ENCODE data around the gene VRTN.
A peak's percentile ranks its signal among the peaks of the same experiment; 100 is the strongest.

The VRTN gene

GRCh38 chr14:74333909-74334308, 14.4 kb upstream of the VRTN start:
- Histone ChIP-seq H3K27ac (ENCODE audit: low read depth, low read length) (no peak overlapping the region), H3K79me2 (ENCODE audit: control insufficient read depth, insufficient read depth, low read length) (no peaks in the 10 kb centered on the region), H4K8ac (ENCODE audit: low read depth, low read length) (no peak overlapping the region), H3K9ac (ENCODE audit: low read length) (no peak overlapping the region), H3K36me3 (ENCODE audit: control insufficient read depth, insufficient read depth, low read length) (no peaks in the 10 kb centered on the region), H3K23ac (ENCODE audit: low read length) (no peak overlapping the region), H3K4ac (ENCODE audit: low read depth, low read length) (no peak overlapping the region), H3K79me1 (ENCODE audit: low read length) (no peaks in the 10 kb centered on the region), H2BK15ac (replicated peaks; ENCODE audit: low read depth) (no peak overlapping the region), H3K4me1 (ENCODE audit: control insufficient read depth, low read depth, low read length) (peaks cover 3% of the 10 kb centered on the region), H3K18ac (ENCODE audit: low read length) (no peak overlapping the region), H2AK5ac (ENCODE audit: low read length) (peak overlapping the region; percentile 48), H3K56ac (ENCODE audit: low read length) (no peak overlapping the region), H3K4me3 (ENCODE audit: low read length) (no peak overlapping the region), H3K4me2 (ENCODE audit: low read length) (no peak overlapping the region), H4K5ac (ENCODE audit: low read length) (no peak overlapping the region), H3K27me3 (ENCODE audit: insufficient read depth, low read length, poor library complexity) (no peaks in the 10 kb centered on the region), H2BK120ac (ENCODE audit: low read depth, low read length) (no peak overlapping the region), H2BK5ac (ENCODE audit: low read length) (no peak overlapping the region)
- peak; percentile 39 for DNase-seq
- WGBS (ENCODE audit: extremely low coverage, insufficient coverage, low lambda C conversion rate), result no CpG with 5 or more reads among the region's 4 CpGs

- H3K56ac ChIP-seq (ENCODE audit: low read length), result peak overlapping the region; percentile 73
- H3K79me2 ChIP-seq (ENCODE audit: control insufficient read depth, insufficient read depth, low read length), result peaks cover 31% of the 10 kb centered on the region
- H3K9ac ChIP-seq (ENCODE audit: low read length), result peak overlapping the region; percentile 51
- no peaks in the 10 kb centered on the region for H3K27me3 ChIP-seq (ENCODE audit: insufficient read depth, low read length, poor library complexity)
- peak overlapping the region; percentile 55 for H3K27ac ChIP-seq (ENCODE audit: low read depth, low read length)
- no peak overlapping the region for H3K4me2 ChIP-seq (ENCODE audit: low read length)
- H4K8ac ChIP-seq (ENCODE audit: low read depth, low read length), result no peak overlapping the region
- no peak overlapping the region for H4K5ac ChIP-seq (ENCODE audit: low read length)
- no peak overlapping the region for H3K4me3 ChIP-seq (ENCODE audit: low read length)
- H3K36me3 ChIP-seq (ENCODE audit: control insufficient read depth, insufficient read depth, low read length), result no peaks in the 10 kb centered on the region
- H3K18ac ChIP-seq (ENCODE audit: low read length), result peak overlapping the region; percentile 89
- H3K4ac ChIP-seq (ENCODE audit: low read depth, low read length), result no peak overlapping the region
- no CpG with 5 or more reads among the region's 2 CpGs for WGBS (ENCODE audit: extremely low coverage, insufficient coverage, low lambda C conversion rate)
- no peak overlapping the region for H3K23ac ChIP-seq (ENCODE audit: low read length)
- no peak overlapping the region for H2BK15ac ChIP-seq (replicated peaks; ENCODE audit: low read depth)
- H3K4me1 ChIP-seq (ENCODE audit: control insufficient read depth, low read depth, low read length), result peaks cover 8% of the 10 kb centered on the region
- DNase-seq, result peak; percentile 57
- no peak overlapping the region for H2BK120ac ChIP-seq (ENCODE audit: low read depth, low read length)
- H2BK5ac ChIP-seq (ENCODE audit: low read length), result peak overlapping the region; percentile 43
- no peaks in the 10 kb centered on the region for H3K79me1 ChIP-seq (ENCODE audit: low read length)
- no peak overlapping the region for H2AK5ac ChIP-seq (ENCODE audit: low read length)
Observed at GRCh38 chr14:74346341-74346740, 1.9 kb upstream of the VRTN start.

GRCh38 chr14:74347097-74347794, 1.0 kb upstream of the VRTN start:
- Histone ChIP-seq H3K79me1 (ENCODE audit: low read length) (no peaks in the 10 kb centered on the region), H3K27me3 (ENCODE audit: insufficient read depth, low read length, poor library complexity) (no peaks in the 10 kb centered on the region), H3K9ac (ENCODE audit: low read length) (peak overlapping the region; percentile 73), H2BK120ac (ENCODE audit: low read depth, low read length) (peak overlapping the region; percentile 69), H3K36me3 (ENCODE audit: control insufficient read depth, insufficient read depth, low read length) (no peaks in the 10 kb centered on the region), H3K4me1 (ENCODE audit: control insufficient read depth, low read depth, low read length) (peaks cover 8% of the 10 kb centered on the region), H2AK5ac (ENCODE audit: low read length) (peak overlapping the region; percentile 82), H2BK5ac (ENCODE audit: low read length) (peak overlapping the region; percentile 98), H4K5ac (ENCODE audit: low read length) (peak overlapping the region; percentile 17), H3K79me2 (ENCODE audit: control insufficient read depth, insufficient read depth, low read length) (peaks cover 40% of the 10 kb centered on the region), H3K56ac (ENCODE audit: low read length) (peak overlapping the region; percentile 100), H3K27ac (ENCODE audit: low read depth, low read length) (peak overlapping the region; percentile 96), H2BK15ac (replicated peaks; ENCODE audit: low read depth) (peak overlapping the region; percentile 57), H3K4me2 (ENCODE audit: low read length) (peak overlapping the region; percentile 75), H4K8ac (ENCODE audit: low read depth, low read length) (no peak overlapping the region), H3K4me3 (ENCODE audit: low read length) (no peak overlapping the region), H3K23ac (ENCODE audit: low read length) (peak overlapping the region; percentile 95), H3K18ac (ENCODE audit: low read length) (peak overlapping the region; percentile 81), H3K4ac (ENCODE audit: low read depth, low read length) (peak overlapping the region; percentile 99)
- WGBS (ENCODE audit: extremely low coverage, insufficient coverage, low lambda C conversion rate), result no CpG with 5 or more reads among the region's 7 CpGs
- DNase-seq, result peak; percentile 80

GRCh38 chr14:74347795-74348100, 523 bp upstream of the VRTN start:
- Histone ChIP-seq H3K4me1 (ENCODE audit: control insufficient read depth, low read depth, low read length) (peaks cover 8% of the 10 kb centered on the region), H2BK15ac (replicated peaks; ENCODE audit: low read depth) (no peak overlapping the region), H3K23ac (ENCODE audit: low read length) (peak overlapping the region; percentile 95), H3K27me3 (ENCODE audit: insufficient read depth, low read length, poor library complexity) (no peaks in the 10 kb centered on the region), H3K79me1 (ENCODE audit: low read length) (no peaks in the 10 kb centered on the region), H3K27ac (ENCODE audit: low read depth, low read length) (peak overlapping the region; percentile 96), H3K4me2 (ENCODE audit: low read length) (peak overlapping the region; percentile 75), H4K8ac (ENCODE audit: low read depth, low read length) (no peak overlapping the region), H4K5ac (ENCODE audit: low read length) (peak overlapping the region; percentile 17), H3K4ac (ENCODE audit: low read depth, low read length) (peak overlapping the region; percentile 99), H2AK5ac (ENCODE audit: low read length) (peak overlapping the region; percentile 82), H3K4me3 (ENCODE audit: low read length) (peak overlapping the region; percentile 76), H3K9ac (ENCODE audit: low read length) (peak overlapping the region; percentile 73), H3K56ac (ENCODE audit: low read length) (peak overlapping the region; percentile 100), H2BK120ac (ENCODE audit: low read depth, low read length) (peak overlapping the region; percentile 69), H3K18ac (ENCODE audit: low read length) (peak overlapping the region; percentile 81), H3K79me2 (ENCODE audit: control insufficient read depth, insufficient read depth, low read length) (peaks cover 45% of the 10 kb centered on the region), H3K36me3 (ENCODE audit: control insufficient read depth, insufficient read depth, low read length) (no peaks in the 10 kb centered on the region), H2BK5ac (ENCODE audit: low read length) (peak overlapping the region; percentile 98)
- DNase-seq, result peak; percentile 73
- WGBS (ENCODE audit: extremely low coverage, insufficient coverage, low lambda C conversion rate), result no CpG with 5 or more reads among the region's 1 CpG

GRCh38 chr14:74348735-74349463, 628 bp downstream of the VRTN start:
- Histone ChIP-seq H3K36me3 (ENCODE audit: control insufficient read depth, insufficient read depth, low read length) (no peaks in the 10 kb centered on the region), H2BK5ac (ENCODE audit: low read length) (peak overlapping the region; percentile 100), H4K5ac (ENCODE audit: low read length) (no peak overlapping the region), H3K23ac (ENCODE audit: low read length) (peak overlapping the region; percentile 48), H3K27ac (ENCODE audit: low read depth, low read length) (peak overlapping the region; percentile 96), H2BK15ac (replicated peaks; ENCODE audit: low read depth) (no peak overlapping the region), H3K9ac (ENCODE audit: low read length) (peak overlapping the region; percentile 73), H3K79me2 (ENCODE audit: control insufficient read depth, insufficient read depth, low read length) (peaks cover 56% of the 10 kb centered on the region), H3K4ac (ENCODE audit: low read depth, low read length) (peak overlapping the region; percentile 99), H4K8ac (ENCODE audit: low read depth, low read length) (peak overlapping the region; percentile 44), H3K4me3 (ENCODE audit: low read length) (peak overlapping the region; percentile 91), H3K4me2 (ENCODE audit: low read length) (peak overlapping the region; percentile 84), H2BK120ac (ENCODE audit: low read depth, low read length) (peak overlapping the region; percentile 84), H2AK5ac (ENCODE audit: low read length) (peak overlapping the region; percentile 89), H3K56ac (ENCODE audit: low read length) (peak overlapping the region; percentile 100), H3K18ac (ENCODE audit: low read length) (peak overlapping the region; percentile 81), H3K27me3 (ENCODE audit: insufficient read depth, low read length, poor library complexity) (no peaks in the 10 kb centered on the region), H3K79me1 (ENCODE audit: low read length) (no peaks in the 10 kb centered on the region), H3K4me1 (ENCODE audit: control insufficient read depth, low read depth, low read length) (peaks cover 8% of the 10 kb centered on the region)
- DNase-seq, result no peak
- WGBS (ENCODE audit: extremely low coverage, insufficient coverage, low lambda C conversion rate), result no CpG with 5 or more reads among the region's 17 CpGs
